H9 (cell line): ENCODE measurements around the gene KTI12. TPM values are rescaled to one million over a fixed set of nuclear protein-coding genes. Genes with fewer than 3 reads are reported as not detected.

Source experiments
- DNase-seq: peaks from one replicate; pipeline ENCODE4 v3.0.0-alpha.2; 2017
- H2AFZ ChIP-seq: one replicate; pipeline ENCODE4 v1.6.1; 2013; ENCODE audit warnings: mild to moderate bottlenecking, low read length, control low read depth, moderate library complexity
- H2AK5ac ChIP-seq: 2 replicates; pipeline ENCODE4 v1.6.1; 2013; ENCODE audit warnings: low read length, control low read depth, mixed read lengths; ENCODE audit not compliant: insufficient read length
- H2BK120ac ChIP-seq: one replicate; pipeline ENCODE4 v1.6.1; 2013; ENCODE audit warnings: low read depth, mild to moderate bottlenecking, low read length, control low read depth, inconsistent platforms; ENCODE audit not compliant: poor library complexity, severe bottlenecking
- H2BK12ac ChIP-seq: 2 replicates; pipeline ENCODE4 v1.6.1; 2013; ENCODE audit warnings: low read length, control low read depth, mixed read lengths, low read depth; ENCODE audit not compliant: insufficient read length
- H2BK15ac ChIP-seq: 2 replicates; pipeline ENCODE4 v1.6.1; 2013; ENCODE audit warnings: low read depth, low read length, control low read depth
- H2BK20ac ChIP-seq: one replicate; pipeline ENCODE4 v1.6.1; 2013; ENCODE audit warnings: low read depth, mild to moderate bottlenecking, low read length, control low read depth, inconsistent platforms; ENCODE audit not compliant: poor library complexity, severe bottlenecking
- H2BK5ac ChIP-seq: 2 replicates; pipeline ENCODE4 v1.6.1; 2013; ENCODE audit warnings: low read length, control low read depth, mixed read lengths; ENCODE audit not compliant: insufficient read length
- H3K14ac ChIP-seq: 2 replicates; pipeline ENCODE4 v1.6.1; 2013; ENCODE audit warnings: low read length, control low read depth; ENCODE audit not compliant: insufficient read depth
- H3K18ac ChIP-seq: 2 replicates; pipeline ENCODE4 v1.6.1; 2013; ENCODE audit warnings: low read depth, mild to moderate bottlenecking, mixed read lengths, low read length, control low read depth; ENCODE audit not compliant: insufficient read length
- H3K23ac ChIP-seq: 2 replicates; pipeline ENCODE4 v1.6.1; 2013; ENCODE audit warnings: low read length, control low read depth, mixed read lengths, low read depth; ENCODE audit not compliant: insufficient read length
- H3K23me2 ChIP-seq: 2 replicates; pipeline ENCODE4 v1.6.1; 2013; ENCODE audit warnings: low read depth, mild to moderate bottlenecking, mixed read lengths, low read length, control low read depth; ENCODE audit not compliant: insufficient read length, poor library complexity, severe bottlenecking
- H3K27ac ChIP-seq: 2 replicates; pipeline ENCODE4 v1.5.1; 2013; ENCODE audit warnings: low read length, control low read depth, mixed read lengths, low read depth; ENCODE audit not compliant: insufficient read length
- H3K27me3 ChIP-seq: 2 replicates; pipeline ENCODE4 v1.6.1; 2013; ENCODE audit warnings: low read length, control low read depth, inconsistent platforms; ENCODE audit not compliant: insufficient read depth
- H3K4ac ChIP-seq: 2 replicates; pipeline ENCODE4 v1.6.1; 2013; ENCODE audit warnings: low read depth, mild to moderate bottlenecking, control low read depth, inconsistent platforms, low read length, moderate library complexity
- H3K4me1 ChIP-seq: 2 replicates; pipeline ENCODE4 v1.6.1; 2013; ENCODE audit warnings: low read length, control low read depth, inconsistent platforms; ENCODE audit not compliant: insufficient read depth
- H3K4me2 ChIP-seq: 2 replicates; pipeline ENCODE4 v1.6.1; 2013; ENCODE audit warnings: low read length, control low read depth, mixed read lengths; ENCODE audit not compliant: insufficient read length, insufficient read depth
- H3K56ac ChIP-seq: 2 replicates; pipeline ENCODE4 v1.6.1; 2013; ENCODE audit warnings: low read depth, mild to moderate bottlenecking, mixed read lengths, low read length, control low read depth; ENCODE audit not compliant: insufficient read length
- H3K79me1 ChIP-seq: 2 replicates; pipeline ENCODE4 v1.6.1; 2013; ENCODE audit warnings: low read depth, mild to moderate bottlenecking, moderate library complexity, low read length, control low read depth, inconsistent platforms; ENCODE audit not compliant: insufficient read depth, poor library complexity, severe bottlenecking
- H3K79me2 ChIP-seq: 2 replicates; pipeline ENCODE4 v1.6.1; 2013; ENCODE audit warnings: low read length, control low read depth, inconsistent platforms; ENCODE audit not compliant: insufficient read depth
- H3K9ac ChIP-seq: 2 replicates; pipeline ENCODE4 v1.6.1; 2013; ENCODE audit warnings: low read length, control low read depth, mixed read lengths; ENCODE audit not compliant: insufficient read length; ENCODE audit errors: extremely low read depth
- H3K9me3 ChIP-seq: one replicate; pipeline ENCODE4 v1.6.1; 2013; ENCODE audit warnings: low read depth, low read length, inconsistent platforms; ENCODE audit not compliant: control insufficient read depth
- H3T11ph ChIP-seq: one replicate; pipeline ENCODE4 v1.6.1; 2013; ENCODE audit warnings: mild to moderate bottlenecking, low read length, control low read depth, inconsistent platforms
- H4K20me1 ChIP-seq: one replicate; pipeline ENCODE4 v1.6.1; 2013; ENCODE audit not compliant: control insufficient read depth, insufficient read length, insufficient read depth
- H4K5ac ChIP-seq: 2 replicates; pipeline ENCODE4 v1.6.1; 2013; ENCODE audit warnings: low read depth, mild to moderate bottlenecking, mixed read lengths, low read length, control low read depth; ENCODE audit not compliant: insufficient read length
- H4K8ac ChIP-seq: replicated peaks from 2 replicates; pipeline ENCODE4 v1.6.1; 2013; ENCODE audit warnings: low read length, control low read depth, mixed read lengths, low read depth; ENCODE audit not compliant: insufficient read length
- H4K91ac ChIP-seq: 2 replicates; pipeline ENCODE4 v1.6.1; 2013; ENCODE audit warnings: low read depth, mild to moderate bottlenecking, moderate library complexity, mixed read lengths, low read length, control low read depth; ENCODE audit not compliant: insufficient read length
- H3K27ac Mint-ChIP-seq, 3 experiments: 2 replicates in 2 of 3; 3 replicates in 1 of 3; pipeline ENCODE4 v1.8.0; 2020 to 2021; ENCODE audit warnings: mixed read lengths in 3 of 3, mild to moderate bottlenecking in 1 of 3, moderate library complexity in 1 of 3
- H3K27me3 Mint-ChIP-seq: 2 replicates; pipeline ENCODE4 v1.8.0; 2021; ENCODE audit warnings: low read depth, mild to moderate bottlenecking, moderate library complexity, mixed read lengths
- H3K36me3 Mint-ChIP-seq, 3 experiments: 2 replicates in 2 of 3; 3 replicates in 1 of 3; pipeline ENCODE4 v1.8.0; 2020 to 2021; ENCODE audit warnings: low read depth in 3 of 3, mixed read lengths in 3 of 3; ENCODE audit not compliant: insufficient read depth in 1 of 3
- H3K4me1 Mint-ChIP-seq, 2 experiments: 2 replicates each; pipeline ENCODE4 v1.8.0; 2020; ENCODE audit warnings: mixed read lengths in 2 of 2
- H3K4me3 Mint-ChIP-seq, 2 experiments: 2 replicates in 1 of 2; 3 replicates in 1 of 2; pipeline ENCODE4 v1.8.0; 2020 to 2021; ENCODE audit warnings: mild to moderate bottlenecking in 2 of 2, mixed read lengths in 2 of 2, moderate library complexity in 1 of 2
- H3K9me3 Mint-ChIP-seq, 2 experiments: 2 replicates in 1 of 2; 3 replicates in 1 of 2; pipeline ENCODE4 v1.8.0; 2020; ENCODE audit warnings: mild to moderate bottlenecking in 2 of 2, mixed read lengths in 2 of 2, moderate library complexity in 1 of 2
- CTCF ChIP-seq: fragments of 200-600 bp; sonication (generic); conservative IDR thresholded peaks from 3 replicates; pipeline ENCODE4 v1.8.0; 2021; ENCODE audit warnings: antibody characterized with exemption, mild to moderate bottlenecking
- WGBS: extraction: QIAGEN DNeasy Blood & Tissue Kit; methylation state at CpG from one replicate; pipeline ENCODE4 v1.1.7; 2013; ENCODE audit warnings: missing lambda C conversion rate, low lambda C conversion rate, mixed read lengths; ENCODE audit not compliant: insufficient read length; ENCODE audit errors: extremely low coverage; 5-methylcytosine and 5-hydroxymethylcytosine counted together
- total RNA-seq: library from RNA; stranded (reverse); gene quantifications from 2 replicates; pipeline ENCODE4 v1.2.1, GENCODE V29; 2021

Gene KTI12
- total RNA-seq, 1 experiment from 2014 or later = 16.7 TPM

DNA sequence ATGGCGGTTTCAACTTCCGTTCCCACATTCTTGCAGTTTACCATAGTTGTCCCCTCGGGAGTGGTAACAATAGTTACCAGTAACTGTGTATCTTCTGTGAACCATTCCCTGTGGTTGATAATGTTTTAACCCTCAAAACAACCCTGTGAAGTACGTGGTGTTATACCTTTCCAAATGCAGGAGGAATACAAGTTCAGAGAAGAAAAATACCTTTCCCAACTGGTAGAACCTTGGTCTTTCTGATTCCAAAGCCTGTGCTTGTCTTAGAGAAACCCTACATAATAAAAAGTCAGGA, 23.3 kb upstream of the KTI12 start:
- H3K18ac ChIP-seq = peak overlapping the region; percentile 97
- H3K27me3 ChIP-seq = no peaks in the 10 kb centered on the region
- H3K4me1 Mint-ChIP-seq = peaks cover 25 to 28% of the 10 kb centered on the region in 2 experiments
- WGBS = no CpG with 5 or more reads among the region's 4 CpGs
- no peak overlapping the region for H3K4ac ChIP-seq
- peak overlapping the region; percentile 98; the same call in 1 of the 2 replicates for H3K14ac ChIP-seq
- H3K27ac Mint-ChIP-seq = peak overlapping the region; percentile 97 to 100 (median 98)
- H3K4me3 Mint-ChIP-seq = peak overlapping the region; percentile 99 to 100
- H3K79me2 ChIP-seq = peaks cover 29% of the 10 kb centered on the region; the same call in 1 of the 2 replicates
- H2BK20ac ChIP-seq = no peak overlapping the region
- H4K20me1 ChIP-seq = no peaks in the 10 kb centered on the region
- H3K4me1 ChIP-seq = no peaks in the 10 kb centered on the region
- peak overlapping the region; percentile 19 for H3K27ac ChIP-seq
- no peak overlapping the region for H3K23ac ChIP-seq
- no peak overlapping the region for H2BK120ac ChIP-seq
- H2BK5ac ChIP-seq = no peak overlapping the region
- peak overlapping the region; percentile 83 for H3K4me2 ChIP-seq
- no peak overlapping the region for H4K8ac ChIP-seq
- H3K9ac ChIP-seq = peak overlapping the region; percentile 76
- H2AK5ac ChIP-seq = no peak overlapping the region
- H3K9me3 ChIP-seq = no peaks in the 10 kb centered on the region
- H3T11ph ChIP-seq = no peak overlapping the region
- peaks cover 20 to 54% (median 43%) of the 10 kb centered on the region in 3 experiments for H3K36me3 Mint-ChIP-seq
- H3K56ac ChIP-seq = no peak overlapping the region
- no peak overlapping the region for H4K5ac ChIP-seq
- no peaks in the 10 kb centered on the region for H3K79me1 ChIP-seq
- H2BK15ac ChIP-seq = no peak overlapping the region
- no peak overlapping the region for H2BK12ac ChIP-seq
- TF ChIP-seq CTCF = no peak
- DNase-seq = no peak
- H3K9me3 Mint-ChIP-seq = no peaks in the 10 kb centered on the region; a peak in 1 of 5 replicates
- H4K91ac ChIP-seq = no peak overlapping the region
- H3K27me3 Mint-ChIP-seq = no peaks in the 10 kb centered on the region
- no peak overlapping the region for H2AFZ ChIP-seq
- H3K23me2 ChIP-seq = peaks cover 10% of the 10 kb centered on the region
